Activated CD4-positive, alpha-beta memory T cell treated with anti-CD3 and anti-CD28 coated beads, Interleukin-2, amount 10 ng/mL, durations not matched to agents 7 days and 5 days (primary cell): ENCODE results near the gene CAMTA1. TPM values are rescaled to one million over a fixed set of nuclear protein-coding genes. Genes with fewer than 3 reads are reported as not detected.

Experiments
- CTCF ChIA-PET: fragments of 350-600 bp; sonication (Branson Sonifier 250); formaldehyde crosslinking; loops from one replicate; lab custom pipeline; 2021; ENCODE audit warnings: antibody characterized with exemption, inconsistent platforms; lab: Charles Lee
- POLR2A ChIA-PET: fragments of 350-600 bp; sonication (Branson Sonifier 250); formaldehyde crosslinking; loops from one replicate; lab custom pipeline; 2021; ENCODE audit warnings: antibody characterized with exemption; lab: Charles Lee
- DNase-seq: peaks from one replicate; pipeline ENCODE4 v3.0.0-alpha.2; 2020
- H3K27ac Mint-ChIP-seq: one replicate; pipeline ENCODE4 v1.8.0; 2021; ENCODE audit warnings: mild to moderate bottlenecking, mixed read lengths
- H3K27me3 Mint-ChIP-seq: one replicate; pipeline ENCODE4 v1.8.0; 2021; ENCODE audit warnings: mixed read lengths
- H3K36me3 Mint-ChIP-seq: one replicate; pipeline ENCODE4 v1.8.0; 2021; ENCODE audit warnings: low read depth, mixed read lengths
- H3K4me1 Mint-ChIP-seq: one replicate; pipeline ENCODE4 v1.8.0; 2021; ENCODE audit warnings: mixed read lengths
- H3K4me3 Mint-ChIP-seq: one replicate; pipeline ENCODE4 v1.8.0; 2021; ENCODE audit warnings: mild to moderate bottlenecking, mixed read lengths
- H3K9me3 Mint-ChIP-seq: one replicate; pipeline ENCODE4 v1.8.0; 2021; ENCODE audit warnings: mixed read lengths
- total RNA-seq, 2 experiments: library from RNA; stranded (reverse); gene quantifications; one replicate each; pipeline ENCODE4 v1.2.3, GENCODE V29; 2021

Gene CAMTA1
- total RNA-seq, 2 experiments from 2014 or later = 43.0 to 47.3 TPM

DNA sequence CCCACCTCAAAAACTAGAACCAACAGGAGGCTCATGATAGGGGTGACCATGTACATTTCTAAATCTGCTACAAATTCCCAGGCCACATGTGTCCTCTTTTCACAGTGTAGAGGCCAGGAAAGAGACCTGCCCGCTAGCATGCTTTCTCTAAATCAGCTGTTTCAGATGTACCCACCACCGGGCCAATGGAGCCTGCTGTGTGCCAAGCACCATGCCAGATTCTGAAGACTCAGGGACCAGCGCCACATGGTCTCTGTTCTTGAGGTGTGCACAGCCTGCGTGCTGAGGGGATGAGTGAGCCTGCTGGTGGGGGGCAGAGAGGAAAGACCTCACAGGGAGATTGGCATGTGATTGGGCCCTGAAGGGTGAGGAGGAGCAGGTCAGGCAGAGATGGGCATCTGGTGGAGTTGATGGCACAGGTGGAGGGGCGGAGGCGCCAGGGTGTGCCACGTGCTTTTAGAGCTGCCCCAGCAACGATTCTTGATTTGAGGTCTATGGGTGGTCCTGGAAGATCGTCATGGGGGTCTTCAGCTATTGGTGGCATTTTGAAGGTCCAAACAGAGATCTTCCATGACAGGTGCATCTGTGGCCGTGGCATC, 500.7 kb downstream of the CAMTA1 start:
- no peak overlapping the region for H3K4me3 Mint-ChIP-seq
- H3K27me3 Mint-ChIP-seq = peaks cover under 1% of the 10 kb centered on the region
- no peaks in the 10 kb centered on the region for H3K9me3 Mint-ChIP-seq
- H3K4me1 Mint-ChIP-seq = no peaks in the 10 kb centered on the region
- no peak overlapping the region for H3K27ac Mint-ChIP-seq
- ChIA-PET POLR2A (no interaction called here), CTCF (no interaction called here)
- no peak for DNase-seq
- H3K36me3 Mint-ChIP-seq = no peaks in the 10 kb centered on the region

DNA sequence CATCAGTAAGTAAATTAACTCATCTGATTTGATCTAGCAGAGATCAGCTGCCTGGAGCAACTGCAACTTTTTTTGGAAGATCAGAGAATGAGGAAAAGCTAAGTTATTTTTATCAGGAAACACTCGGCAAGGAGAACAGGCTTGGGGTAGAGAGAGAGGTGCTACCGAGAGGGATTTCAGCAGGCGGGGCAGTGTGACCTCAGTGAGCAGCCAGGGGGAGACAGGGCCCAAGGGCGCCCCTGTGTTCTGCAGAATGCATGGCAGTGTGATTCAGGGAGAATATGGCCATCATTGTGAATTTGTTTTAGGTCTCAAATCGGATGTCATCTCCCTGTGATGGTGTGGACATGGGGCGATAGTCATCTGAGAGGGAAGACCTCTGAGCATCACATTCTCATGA, 501.8 kb downstream of the CAMTA1 start:
- DNase-seq = no peak
- no peaks in the 10 kb centered on the region for H3K9me3 Mint-ChIP-seq
- H3K4me1 Mint-ChIP-seq = no peaks in the 10 kb centered on the region
- no peak overlapping the region for H3K27ac Mint-ChIP-seq
- no peak overlapping the region for H3K4me3 Mint-ChIP-seq
- H3K27me3 Mint-ChIP-seq = no peaks in the 10 kb centered on the region
- ChIA-PET CTCF (no interaction called here), POLR2A (no interaction called here)
- no peaks in the 10 kb centered on the region for H3K36me3 Mint-ChIP-seq

DNA sequence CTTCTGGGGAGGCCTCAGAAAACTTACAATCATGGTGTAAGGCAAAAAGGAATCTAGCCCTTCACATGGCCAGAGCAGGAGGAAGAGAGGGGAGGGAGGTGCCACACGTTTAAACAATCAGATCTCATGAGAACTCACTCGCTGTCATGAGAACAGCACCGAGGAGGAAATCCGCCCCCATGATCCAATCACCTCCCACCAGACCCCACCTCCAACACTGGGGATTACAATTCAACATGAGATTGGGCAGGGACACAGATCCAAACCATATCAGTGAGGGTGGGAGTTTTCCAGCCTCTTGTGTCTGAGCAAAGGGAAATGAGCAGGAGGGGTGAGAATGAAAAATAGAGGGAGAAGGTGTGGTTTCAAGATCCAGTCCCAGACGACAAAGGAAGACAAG, 503.7 kb downstream of the CAMTA1 start:
- ChIA-PET CTCF (no interaction called here), POLR2A (no interaction called here)
- no peaks in the 10 kb centered on the region for H3K27me3 Mint-ChIP-seq
- H3K4me3 Mint-ChIP-seq = no peak overlapping the region
- no peaks in the 10 kb centered on the region for H3K4me1 Mint-ChIP-seq
- H3K27ac Mint-ChIP-seq = no peak overlapping the region
- no peaks in the 10 kb centered on the region for H3K36me3 Mint-ChIP-seq
- no peak for DNase-seq
- no peaks in the 10 kb centered on the region for H3K9me3 Mint-ChIP-seq

DNA sequence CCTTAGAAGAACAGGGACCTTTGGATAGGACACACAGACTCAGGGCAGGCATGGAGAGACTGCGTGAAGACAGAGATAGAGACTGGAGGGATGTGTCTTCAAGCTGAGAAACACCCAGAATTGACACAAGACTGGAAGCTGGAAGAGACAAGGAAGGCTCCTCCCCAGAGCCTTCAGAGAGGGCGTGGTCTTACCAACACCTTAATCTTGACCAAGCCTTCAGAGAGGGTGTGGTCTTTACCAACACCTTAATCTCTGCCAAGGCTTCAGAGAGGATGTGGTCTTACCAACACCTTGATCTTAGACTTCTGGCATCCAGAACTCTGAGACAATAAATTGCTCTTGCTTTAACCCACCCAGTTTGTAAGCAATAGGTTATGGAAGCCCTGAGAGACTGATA, 504.4 kb downstream of the CAMTA1 start:
- ChIA-PET POLR2A (no interaction called here), CTCF (no interaction called here)
- no peaks in the 10 kb centered on the region for H3K36me3 Mint-ChIP-seq
- DNase-seq = no peak
- H3K4me1 Mint-ChIP-seq = no peaks in the 10 kb centered on the region
- no peaks in the 10 kb centered on the region for H3K27me3 Mint-ChIP-seq
- no peak overlapping the region for H3K27ac Mint-ChIP-seq
- H3K4me3 Mint-ChIP-seq = no peak overlapping the region
- no peaks in the 10 kb centered on the region for H3K9me3 Mint-ChIP-seq

DNA sequence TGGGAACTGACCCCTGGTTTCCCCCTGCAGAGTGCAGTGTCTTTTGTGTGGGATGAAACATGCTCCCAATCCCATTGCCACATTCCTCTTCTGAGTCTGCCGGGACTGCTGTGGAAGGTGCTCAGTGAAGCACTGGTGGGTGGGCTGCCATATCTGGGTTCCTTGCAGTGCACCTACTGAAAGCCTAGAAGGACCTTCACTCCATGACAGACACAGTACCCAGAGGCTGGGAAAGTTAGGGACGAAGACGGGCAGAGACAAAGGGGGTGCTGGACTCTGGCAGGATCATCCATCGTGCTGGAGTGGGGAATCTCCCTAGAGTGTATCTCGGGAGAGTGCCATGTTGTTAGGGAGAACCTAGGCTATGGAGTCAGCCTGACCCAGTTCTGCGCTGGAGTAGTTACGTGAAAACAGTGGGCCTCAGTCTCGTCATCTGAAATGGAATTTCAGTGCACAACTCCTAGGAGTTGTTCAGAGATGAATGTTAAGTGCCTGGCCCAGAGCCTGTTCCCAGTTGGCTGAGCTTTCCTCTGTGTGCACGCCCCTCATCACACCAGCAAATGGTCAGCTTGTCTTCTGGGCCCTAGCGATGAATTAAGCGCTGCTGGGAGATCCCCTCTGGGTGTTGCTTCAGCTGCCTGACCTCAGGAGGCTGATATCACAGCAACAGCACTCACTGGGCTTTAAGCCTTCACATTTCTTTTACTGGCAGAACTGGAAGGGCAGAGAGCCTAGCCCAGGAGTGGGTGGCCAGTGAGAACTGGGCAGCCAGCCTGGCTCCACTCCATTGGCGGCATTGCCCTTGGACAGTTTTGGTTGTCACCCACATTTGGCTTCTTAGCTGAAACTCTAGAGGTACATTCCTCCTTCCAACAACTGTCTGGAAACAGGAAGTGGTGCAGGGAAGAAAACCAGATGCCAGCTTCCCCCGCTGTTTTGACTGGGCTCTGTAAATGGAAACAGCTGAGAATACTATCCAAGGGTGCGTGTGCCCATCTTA, 506.0 kb downstream of the CAMTA1 start:
- Mint-ChIP-seq H3K27me3 (peaks cover under 1% of the 10 kb centered on the region), H3K4me3 (no peak overlapping the region), H3K36me3 (no peaks in the 10 kb centered on the region), H3K27ac (no peak overlapping the region), H3K4me1 (no peaks in the 10 kb centered on the region), H3K9me3 (no peaks in the 10 kb centered on the region)
- no peak for DNase-seq
- ChIA-PET POLR2A (no interaction called here), CTCF (no interaction called here)

DNA sequence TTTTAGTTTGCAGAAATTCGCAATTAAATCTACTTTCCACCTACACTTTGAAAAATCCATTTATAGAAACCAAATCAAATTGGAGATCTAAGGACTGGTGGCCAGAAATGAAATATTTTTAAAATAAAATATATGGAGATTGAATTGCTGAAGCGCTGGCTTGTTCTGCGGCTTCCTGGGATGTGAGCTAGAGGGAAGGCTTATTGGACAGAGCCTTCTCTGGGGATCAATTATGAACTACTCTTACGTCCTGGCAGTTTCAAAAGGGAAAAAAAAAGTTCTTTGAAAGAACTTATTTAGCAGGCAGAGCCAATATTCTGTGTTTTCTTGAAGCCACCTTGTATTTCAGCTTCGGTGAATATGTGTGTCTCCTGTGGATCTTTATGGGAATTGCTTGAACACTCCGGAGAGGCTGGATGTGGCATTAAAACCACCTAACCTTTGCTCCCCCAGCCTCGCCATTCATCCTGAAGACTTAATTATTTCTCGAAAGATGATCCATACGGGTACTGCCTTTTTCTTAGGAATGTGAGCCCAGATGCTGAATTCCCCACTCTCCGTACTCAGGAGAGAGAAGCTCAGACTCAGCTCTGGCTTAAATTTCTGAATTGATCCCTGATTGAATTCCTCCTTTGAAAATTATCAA, 506.9 kb downstream of the CAMTA1 start:
- Mint-ChIP-seq H3K27me3 (peaks cover 6% of the 10 kb centered on the region), H3K4me3 (no peak overlapping the region), H3K27ac (no peak overlapping the region), H3K9me3 (no peaks in the 10 kb centered on the region), H3K36me3 (no peaks in the 10 kb centered on the region), H3K4me1 (no peaks in the 10 kb centered on the region)
- POLR2A ChIA-PET = no interaction called here
- CTCF ChIA-PET = no interaction called here
- no peak for DNase-seq

DNA sequence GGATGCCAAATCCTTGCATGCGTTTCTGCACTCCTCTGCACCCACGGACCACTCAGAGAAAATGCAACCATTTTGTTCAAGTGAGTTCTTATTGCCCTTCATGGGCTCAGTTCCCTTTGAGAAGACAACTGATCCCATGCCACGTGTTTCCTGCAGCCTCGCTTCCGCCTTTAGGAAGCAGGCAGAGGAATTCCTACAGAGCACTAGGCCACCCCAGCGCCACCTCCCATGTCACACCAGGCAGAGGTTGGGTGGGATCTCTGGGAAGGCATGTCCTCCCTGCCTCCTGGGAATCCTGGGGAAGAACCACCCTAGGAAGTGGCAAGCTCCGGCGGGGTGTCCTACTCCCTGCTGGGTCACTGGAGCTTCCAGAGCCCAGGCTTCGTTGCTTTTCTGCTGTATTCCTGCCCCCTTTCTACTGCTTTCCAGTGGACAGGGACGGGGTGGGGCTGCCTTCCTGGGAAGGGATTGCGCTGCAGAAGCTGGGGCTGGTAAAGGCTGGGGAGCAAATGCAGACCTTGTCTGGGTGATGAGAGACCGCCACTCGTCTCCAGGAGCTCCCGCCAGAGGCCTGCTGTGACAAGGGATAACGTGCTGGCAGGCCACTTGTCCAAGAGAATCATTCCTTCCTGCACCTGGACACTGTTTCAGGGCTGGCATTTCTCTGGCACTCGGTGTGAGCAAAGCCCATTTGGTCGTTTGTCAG, 507.6 kb downstream of the CAMTA1 start:
- no peak for DNase-seq
- POLR2A ChIA-PET = no interaction called here
- Mint-ChIP-seq H3K27ac (no peak overlapping the region), H3K4me1 (no peaks in the 10 kb centered on the region), H3K4me3 (no peak overlapping the region), H3K36me3 (no peaks in the 10 kb centered on the region), H3K9me3 (no peaks in the 10 kb centered on the region), H3K27me3 (peaks cover 7% of the 10 kb centered on the region)
- CTCF ChIA-PET = no interaction called here

DNA sequence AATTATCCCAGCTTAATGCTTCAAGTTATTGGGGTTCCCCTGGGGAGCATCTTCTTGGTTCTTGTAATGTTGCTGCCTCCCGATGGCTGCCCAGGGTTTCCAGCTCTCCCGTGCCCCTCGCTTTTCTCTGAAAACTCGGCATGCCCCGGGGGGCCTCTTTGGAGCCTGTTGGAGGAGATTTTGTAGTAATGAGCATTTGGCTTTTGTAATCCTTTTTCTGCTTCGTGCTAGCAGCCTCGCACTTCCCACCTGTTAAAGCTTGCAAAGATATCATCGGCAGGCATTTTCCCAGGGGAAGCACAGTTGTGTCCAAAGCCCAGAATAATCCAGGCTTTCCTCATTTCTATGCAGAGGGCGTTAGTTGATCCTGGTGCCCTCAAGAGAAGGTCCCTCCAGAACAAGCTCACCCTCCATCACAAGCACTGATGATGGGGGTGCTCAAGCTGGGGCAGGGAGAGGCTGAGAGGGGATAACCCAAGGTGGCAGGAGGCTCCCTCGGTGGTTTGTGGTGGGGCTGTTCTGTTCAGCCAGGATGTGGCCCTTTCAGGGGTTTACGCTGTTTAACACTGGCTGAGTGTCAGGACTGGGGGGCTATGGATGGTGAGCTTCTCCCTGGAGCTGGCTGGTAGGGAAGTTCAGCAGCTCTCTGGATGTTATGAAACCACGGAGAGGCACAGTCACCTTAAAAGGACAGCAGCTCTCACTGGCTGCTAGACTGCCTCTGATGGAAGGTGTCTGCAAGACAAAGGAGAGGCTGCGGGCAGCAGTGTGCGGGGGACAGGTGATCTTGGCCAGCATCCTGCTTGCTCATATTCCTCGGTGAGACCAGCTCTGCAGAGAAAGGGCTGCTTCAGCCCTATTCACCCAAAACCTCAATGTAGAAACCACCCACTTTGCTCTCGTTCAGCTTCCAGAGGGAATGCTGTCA, 508.7 kb downstream of the CAMTA1 start:
- Mint-ChIP-seq H3K9me3 (no peaks in the 10 kb centered on the region), H3K27me3 (peaks cover 7% of the 10 kb centered on the region), H3K27ac (no peak overlapping the region), H3K4me3 (no peak overlapping the region), H3K4me1 (no peaks in the 10 kb centered on the region), H3K36me3 (no peaks in the 10 kb centered on the region)
- ChIA-PET POLR2A (no interaction called here), CTCF (no interaction called here)
- no peak for DNase-seq

DNA sequence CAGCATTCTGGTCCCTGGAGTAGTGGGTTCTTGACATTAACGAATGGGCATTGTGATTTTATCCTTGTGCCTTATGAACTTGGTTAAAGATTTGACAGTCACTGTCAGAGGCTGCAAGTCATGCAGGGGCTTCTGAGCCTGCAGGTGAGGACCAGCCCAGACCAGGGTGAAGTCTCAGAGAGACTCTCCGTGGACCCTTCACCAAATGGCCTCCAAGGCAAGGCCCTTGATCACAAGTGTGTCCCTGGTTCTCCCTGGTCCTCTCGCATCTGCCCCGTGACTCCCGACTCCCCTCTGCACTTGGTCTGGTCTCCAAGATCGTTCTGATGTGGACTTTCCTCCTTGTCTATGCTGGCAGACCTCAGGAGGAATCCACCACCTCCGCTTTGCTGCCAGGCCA, 509.4 kb downstream of the CAMTA1 start:
- Mint-ChIP-seq H3K27me3 (peaks cover 12% of the 10 kb centered on the region), H3K27ac (no peak overlapping the region), H3K4me3 (no peak overlapping the region), H3K9me3 (no peaks in the 10 kb centered on the region), H3K36me3 (no peaks in the 10 kb centered on the region), H3K4me1 (no peaks in the 10 kb centered on the region)
- ChIA-PET CTCF (no interaction called here), POLR2A (no interaction called here)
- DNase-seq = no peak

DNA sequence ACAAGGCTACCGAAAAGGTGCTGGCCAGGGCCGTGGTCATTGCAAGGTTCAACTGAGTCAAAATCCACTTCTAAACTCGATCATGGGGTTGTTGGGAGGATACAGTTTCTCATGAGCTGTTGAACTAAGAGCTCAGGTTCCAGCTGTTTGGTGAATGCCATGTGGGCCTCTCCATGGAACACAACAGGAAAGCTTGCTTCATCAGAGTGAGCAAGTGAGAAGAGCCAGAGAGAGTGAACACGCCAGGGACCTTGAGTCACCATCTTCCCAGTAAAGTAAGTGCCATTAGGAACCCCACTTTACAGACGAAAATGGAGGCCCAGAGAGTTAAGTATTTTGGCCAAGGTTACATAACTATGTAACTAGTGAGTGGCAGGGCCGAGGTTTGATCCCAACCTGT, 510.7 kb downstream of the CAMTA1 start:
- CTCF ChIA-PET = no interaction called here
- DNase-seq = no peak
- Mint-ChIP-seq H3K4me3 (no peak overlapping the region), H3K36me3 (no peaks in the 10 kb centered on the region), H3K27me3 (peaks cover 14% of the 10 kb centered on the region), H3K9me3 (no peaks in the 10 kb centered on the region), H3K27ac (no peak overlapping the region), H3K4me1 (no peaks in the 10 kb centered on the region)
- POLR2A ChIA-PET = no interaction called here

DNA sequence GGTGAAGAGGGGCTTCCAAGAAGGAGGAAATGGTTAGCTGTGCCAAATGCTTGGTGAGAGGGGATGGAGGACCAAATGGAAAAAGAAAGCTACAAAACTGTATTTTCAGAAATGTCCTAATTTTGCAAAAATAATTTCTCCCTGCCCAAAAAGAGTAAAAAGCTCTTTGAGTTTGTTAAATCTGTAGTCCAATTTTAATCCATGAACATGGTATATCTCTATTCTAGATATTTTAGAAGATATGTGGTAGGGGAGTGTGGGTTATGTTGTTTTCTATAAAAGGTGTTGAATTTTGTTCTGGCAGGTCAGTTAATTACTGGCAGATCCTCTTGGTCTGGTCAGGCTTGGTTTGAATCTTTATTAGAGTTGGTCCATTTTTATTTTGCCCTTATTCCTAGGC, 511.7 kb downstream of the CAMTA1 start:
- Mint-ChIP-seq H3K9me3 (no peaks in the 10 kb centered on the region), H3K4me1 (no peaks in the 10 kb centered on the region), H3K4me3 (no peak overlapping the region), H3K27ac (no peak overlapping the region), H3K27me3 (peaks cover 14% of the 10 kb centered on the region), H3K36me3 (no peaks in the 10 kb centered on the region)
- no peak for DNase-seq
- CTCF ChIA-PET = no interaction called here
- POLR2A ChIA-PET = no interaction called here

DNA sequence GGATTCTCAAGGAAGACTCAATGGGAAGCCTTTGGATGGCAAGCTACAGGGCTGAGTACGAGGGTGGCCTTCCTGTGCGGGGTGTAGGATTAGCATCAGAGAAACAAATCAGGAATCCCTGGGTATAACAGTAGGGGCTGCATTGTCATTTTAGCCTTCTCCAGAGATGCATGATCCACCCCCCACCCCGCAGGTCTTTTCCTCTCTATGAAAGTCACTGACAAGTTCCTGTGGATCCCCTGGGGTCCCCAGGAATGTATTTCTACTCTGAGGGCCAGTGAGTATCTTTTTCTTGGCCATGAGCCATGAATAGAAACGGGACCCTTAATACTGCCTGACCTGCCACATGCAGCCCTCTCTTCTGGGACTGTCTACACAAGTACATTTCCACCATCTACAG, 512.9 kb downstream of the CAMTA1 start:
- H3K36me3 Mint-ChIP-seq = no peaks in the 10 kb centered on the region
- no peak overlapping the region for H3K27ac Mint-ChIP-seq
- no peak for DNase-seq
- H3K27me3 Mint-ChIP-seq = peaks cover 14% of the 10 kb centered on the region
- H3K4me1 Mint-ChIP-seq = no peaks in the 10 kb centered on the region
- no peak overlapping the region for H3K4me3 Mint-ChIP-seq
- ChIA-PET POLR2A (no interaction called here), CTCF (no interaction called here)
- no peaks in the 10 kb centered on the region for H3K9me3 Mint-ChIP-seq
